ENCODE data around the gene CDC34. TPM values are rescaled to one million over a fixed set of nuclear protein-coding genes. Genes with fewer than 3 reads are reported as not detected.

The CDC34 gene
- total RNA-seq, 1 experiment from 2014 or later: 129 TPM

DNA sequence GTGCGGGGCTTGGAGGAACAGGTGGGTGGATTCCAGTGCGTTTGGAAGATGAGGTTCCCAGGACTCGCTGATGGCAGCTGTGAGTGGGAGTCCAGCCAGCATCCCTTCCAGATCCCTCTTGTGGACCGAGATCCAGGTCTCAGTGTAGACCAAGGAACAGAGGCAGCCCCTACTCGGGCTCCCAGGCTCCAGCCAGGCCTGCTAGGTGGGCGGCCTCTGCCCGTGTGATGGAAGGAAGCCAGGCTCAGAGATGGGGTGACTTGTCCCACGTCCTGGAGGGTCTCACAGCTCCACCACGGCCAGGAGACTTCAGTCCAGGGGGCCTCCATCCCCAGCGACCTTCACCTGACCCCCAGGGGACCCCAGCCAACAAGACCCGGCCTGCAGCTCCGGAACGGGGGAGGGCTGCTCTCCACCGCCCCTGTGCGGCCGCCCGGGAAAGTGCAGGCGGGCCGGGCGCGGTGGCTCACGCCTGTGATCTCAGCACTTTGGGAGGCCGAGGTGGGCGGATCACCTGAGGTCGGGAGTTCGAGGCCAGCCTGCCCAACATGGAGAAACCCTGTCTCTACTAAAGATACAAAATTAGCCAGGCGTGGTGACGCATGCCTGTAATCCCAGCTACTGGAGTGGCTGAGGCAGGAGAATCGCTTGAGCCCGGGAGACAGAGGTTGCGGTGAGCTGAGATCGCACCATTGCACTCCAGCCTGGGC, 36.0 kb upstream of the CDC34 start (continued):
- TF ChIP-seq SP1 (CRISPR knock-in tag; conservative IDR thresholded peaks at IDR 0.05): no peak
- no peak for TF ChIP-seq KAT7 (CRISPR knock-in tag; IDR thresholded peaks at IDR 0.05; ENCODE audit: borderline replicate concordance)
- TF ChIP-seq TEAD1 (CRISPR knock-in tag; IDR thresholded peaks at IDR 0.05): no peak
- TF ChIP-seq SMAD3 (CRISPR knock-in tag; IDR thresholded peaks at IDR 0.05; ENCODE audit: borderline replicate concordance): no peak
- TF ChIP-seq, protein P1, sequence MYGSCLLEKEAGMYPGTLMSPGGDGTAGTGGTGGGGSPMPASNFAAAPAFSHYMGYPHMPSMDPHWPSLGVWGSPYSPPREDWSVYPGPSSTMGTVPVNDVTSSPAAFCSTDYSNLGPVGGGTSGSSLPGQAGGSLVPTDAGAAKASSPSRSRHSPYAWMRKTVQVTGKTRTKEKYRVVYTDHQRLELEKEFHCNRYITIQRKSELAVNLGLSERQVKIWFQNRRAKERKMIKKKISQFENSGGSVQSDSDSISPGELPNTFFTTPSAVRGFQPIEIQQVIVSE (CRISPR knock-in tag; IDR thresholded peaks at IDR 0.05; ENCODE audit: borderline replicate concordance): no peak
- TF ChIP-seq, protein P2, sequence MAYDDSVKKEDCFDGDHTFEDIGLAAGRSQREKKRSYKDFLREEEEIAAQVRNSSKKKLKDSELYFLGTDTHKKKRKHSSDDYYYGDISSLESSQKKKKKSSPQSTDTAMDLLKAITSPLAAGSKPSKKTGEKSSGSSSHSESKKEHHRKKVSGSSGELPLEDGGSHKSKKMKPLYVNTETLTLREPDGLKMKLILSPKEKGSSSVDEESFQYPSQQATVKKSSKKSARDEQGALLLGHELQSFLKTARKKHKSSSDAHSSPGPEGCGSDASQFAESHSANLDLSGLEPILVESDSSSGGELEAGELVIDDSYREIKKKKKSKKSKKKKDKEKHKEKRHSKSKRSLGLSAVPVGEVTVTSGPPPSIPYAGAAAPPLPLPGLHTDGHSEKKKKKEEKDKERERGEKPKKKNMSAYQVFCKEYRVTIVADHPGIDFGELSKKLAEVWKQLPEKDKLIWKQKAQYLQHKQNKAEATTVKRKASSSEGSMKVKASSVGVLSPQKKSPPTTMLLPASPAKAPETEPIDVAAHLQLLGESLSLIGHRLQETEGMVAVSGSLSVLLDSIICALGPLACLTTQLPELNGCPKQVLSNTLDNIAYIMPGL (CRISPR knock-in tag; IDR thresholded peaks at IDR 0.05): 0 out of 2 replicates have a peak, but pooled peaks have one; percentile 40
- TF ChIP-seq JUN (CRISPR knock-in tag; IDR thresholded peaks at IDR 0.05): no peak
- TF ChIP-seq, protein P3, sequence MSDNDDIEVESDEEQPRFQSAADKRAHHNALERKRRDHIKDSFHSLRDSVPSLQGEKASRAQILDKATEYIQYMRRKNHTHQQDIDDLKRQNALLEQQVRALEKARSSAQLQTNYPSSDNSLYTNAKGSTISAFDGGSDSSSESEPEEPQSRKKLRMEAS (CRISPR knock-in tag; IDR thresholded peaks at IDR 0.05): peak; percentile 13; the same call in 1 of the 2 replicates
- TF ChIP-seq, protein P4, sequence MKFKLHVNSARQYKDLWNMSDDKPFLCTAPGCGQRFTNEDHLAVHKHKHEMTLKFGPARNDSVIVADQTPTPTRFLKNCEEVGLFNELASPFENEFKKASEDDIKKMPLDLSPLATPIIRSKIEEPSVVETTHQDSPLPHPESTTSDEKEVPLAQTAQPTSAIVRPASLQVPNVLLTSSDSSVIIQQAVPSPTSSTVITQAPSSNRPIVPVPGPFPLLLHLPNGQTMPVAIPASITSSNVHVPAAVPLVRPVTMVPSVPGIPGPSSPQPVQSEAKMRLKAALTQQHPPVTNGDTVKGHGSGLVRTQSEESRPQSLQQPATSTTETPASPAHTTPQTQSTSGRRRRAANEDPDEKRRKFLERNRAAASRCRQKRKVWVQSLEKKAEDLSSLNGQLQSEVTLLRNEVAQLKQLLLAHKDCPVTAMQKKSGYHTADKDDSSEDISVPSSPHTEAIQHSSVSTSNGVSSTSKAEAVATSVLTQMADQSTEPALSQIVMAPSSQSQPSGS (CRISPR knock-in tag; IDR thresholded peaks at IDR 0.05; ENCODE audit: borderline replicate concordance, low read depth): no peak
- TF ChIP-seq TCF7 (CRISPR knock-in tag; IDR thresholded peaks at IDR 0.05; ENCODE audit: low read depth): no peak
- TF ChIP-seq, protein P5, sequence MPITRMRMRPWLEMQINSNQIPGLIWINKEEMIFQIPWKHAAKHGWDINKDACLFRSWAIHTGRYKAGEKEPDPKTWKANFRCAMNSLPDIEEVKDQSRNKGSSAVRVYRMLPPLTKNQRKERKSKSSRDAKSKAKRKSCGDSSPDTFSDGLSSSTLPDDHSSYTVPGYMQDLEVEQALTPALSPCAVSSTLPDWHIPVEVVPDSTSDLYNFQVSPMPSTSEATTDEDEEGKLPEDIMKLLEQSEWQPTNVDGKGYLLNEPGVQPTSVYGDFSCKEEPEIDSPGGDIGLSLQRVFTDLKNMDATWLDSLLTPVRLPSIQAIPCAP (CRISPR knock-in tag; IDR thresholded peaks at IDR 0.05): no peak
- TF ChIP-seq, protein P6, sequence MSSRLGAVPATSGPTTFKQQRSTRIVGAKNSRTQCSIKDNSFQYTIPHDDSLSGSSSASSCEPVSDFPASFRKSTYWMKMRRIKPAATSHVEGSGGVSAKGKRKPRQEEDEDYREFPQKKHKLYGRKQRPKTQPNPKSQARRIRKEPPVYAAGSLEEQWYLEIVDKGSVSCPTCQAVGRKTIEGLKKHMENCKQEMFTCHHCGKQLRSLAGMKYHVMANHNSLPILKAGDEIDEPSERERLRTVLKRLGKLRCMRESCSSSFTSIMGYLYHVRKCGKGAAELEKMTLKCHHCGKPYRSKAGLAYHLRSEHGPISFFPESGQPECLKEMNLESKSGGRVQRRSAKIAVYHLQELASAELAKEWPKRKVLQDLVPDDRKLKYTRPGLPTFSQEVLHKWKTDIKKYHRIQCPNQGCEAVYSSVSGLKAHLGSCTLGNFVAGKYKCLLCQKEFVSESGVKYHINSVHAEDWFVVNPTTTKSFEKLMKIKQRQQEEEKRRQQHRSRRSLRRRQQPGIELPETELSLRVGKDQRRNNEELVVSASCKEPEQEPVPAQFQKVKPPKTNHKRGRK (CRISPR knock-in tag; IDR thresholded peaks at IDR 0.05; ENCODE audit: borderline replicate concordance): no peak
- no peak for TF ChIP-seq ZNF317 (CRISPR knock-in tag; IDR thresholded peaks at IDR 0.05; ENCODE audit: borderline replicate concordance, low read depth)
- TF ChIP-seq GABPB1 (CRISPR knock-in tag; IDR thresholded peaks at IDR 0.05): no peak
- TF ChIP-seq, protein P7, sequence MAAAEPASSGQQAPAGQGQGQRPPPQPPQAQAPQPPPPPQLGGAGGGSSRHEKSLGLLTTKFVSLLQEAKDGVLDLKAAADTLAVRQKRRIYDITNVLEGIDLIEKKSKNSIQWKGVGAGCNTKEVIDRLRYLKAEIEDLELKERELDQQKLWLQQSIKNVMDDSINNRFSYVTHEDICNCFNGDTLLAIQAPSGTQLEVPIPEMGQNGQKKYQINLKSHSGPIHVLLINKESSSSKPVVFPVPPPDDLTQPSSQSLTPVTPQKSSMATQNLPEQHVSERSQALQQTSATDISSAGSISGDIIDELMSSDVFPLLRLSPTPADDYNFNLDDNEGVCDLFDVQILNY (CRISPR knock-in tag; IDR thresholded peaks at IDR 0.05): peak; percentile 40; the same call in 1 of the 2 replicates
- TF ChIP-seq, protein P8, sequence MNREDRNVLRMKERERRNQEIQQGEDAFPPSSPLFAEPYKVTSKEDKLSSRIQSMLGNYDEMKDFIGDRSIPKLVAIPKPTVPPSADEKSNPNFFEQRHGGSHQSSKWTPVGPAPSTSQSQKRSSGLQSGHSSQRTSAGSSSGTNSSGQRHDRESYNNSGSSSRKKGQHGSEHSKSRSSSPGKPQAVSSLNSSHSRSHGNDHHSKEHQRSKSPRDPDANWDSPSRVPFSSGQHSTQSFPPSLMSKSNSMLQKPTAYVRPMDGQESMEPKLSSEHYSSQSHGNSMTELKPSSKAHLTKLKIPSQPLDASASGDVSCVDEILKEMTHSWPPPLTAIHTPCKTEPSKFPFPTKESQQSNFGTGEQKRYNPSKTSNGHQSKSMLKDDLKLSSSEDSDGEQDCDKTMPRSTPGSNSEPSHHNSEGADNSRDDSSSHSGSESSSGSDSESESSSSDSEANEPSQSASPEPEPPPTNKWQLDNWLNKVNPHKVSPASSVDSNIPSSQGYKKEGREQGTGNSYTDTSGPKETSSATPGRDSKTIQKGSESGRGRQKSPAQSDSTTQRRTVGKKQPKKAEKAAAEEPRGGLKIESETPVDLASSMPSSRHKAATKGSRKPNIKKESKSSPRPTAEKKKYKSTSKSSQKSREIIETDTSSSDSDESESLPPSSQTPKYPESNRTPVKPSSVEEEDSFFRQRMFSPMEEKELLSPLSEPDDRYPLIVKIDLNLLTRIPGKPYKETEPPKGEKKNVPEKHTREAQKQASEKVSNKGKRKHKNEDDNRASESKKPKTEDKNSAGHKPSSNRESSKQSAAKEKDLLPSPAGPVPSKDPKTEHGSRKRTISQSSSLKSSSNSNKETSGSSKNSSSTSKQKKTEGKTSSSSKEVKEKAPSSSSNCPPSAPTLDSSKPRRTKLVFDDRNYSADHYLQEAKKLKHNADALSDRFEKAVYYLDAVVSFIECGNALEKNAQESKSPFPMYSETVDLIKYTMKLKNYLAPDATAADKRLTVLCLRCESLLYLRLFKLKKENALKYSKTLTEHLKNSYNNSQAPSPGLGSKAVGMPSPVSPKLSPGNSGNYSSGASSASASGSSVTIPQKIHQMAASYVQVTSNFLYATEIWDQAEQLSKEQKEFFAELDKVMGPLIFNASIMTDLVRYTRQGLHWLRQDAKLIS (CRISPR knock-in tag; IDR thresholded peaks at IDR 0.05; ENCODE audit: borderline replicate concordance): no peak
- TF ChIP-seq ZNF423 (CRISPR knock-in tag; IDR thresholded peaks at IDR 0.05): no peak
- TF ChIP-seq, protein P9, sequence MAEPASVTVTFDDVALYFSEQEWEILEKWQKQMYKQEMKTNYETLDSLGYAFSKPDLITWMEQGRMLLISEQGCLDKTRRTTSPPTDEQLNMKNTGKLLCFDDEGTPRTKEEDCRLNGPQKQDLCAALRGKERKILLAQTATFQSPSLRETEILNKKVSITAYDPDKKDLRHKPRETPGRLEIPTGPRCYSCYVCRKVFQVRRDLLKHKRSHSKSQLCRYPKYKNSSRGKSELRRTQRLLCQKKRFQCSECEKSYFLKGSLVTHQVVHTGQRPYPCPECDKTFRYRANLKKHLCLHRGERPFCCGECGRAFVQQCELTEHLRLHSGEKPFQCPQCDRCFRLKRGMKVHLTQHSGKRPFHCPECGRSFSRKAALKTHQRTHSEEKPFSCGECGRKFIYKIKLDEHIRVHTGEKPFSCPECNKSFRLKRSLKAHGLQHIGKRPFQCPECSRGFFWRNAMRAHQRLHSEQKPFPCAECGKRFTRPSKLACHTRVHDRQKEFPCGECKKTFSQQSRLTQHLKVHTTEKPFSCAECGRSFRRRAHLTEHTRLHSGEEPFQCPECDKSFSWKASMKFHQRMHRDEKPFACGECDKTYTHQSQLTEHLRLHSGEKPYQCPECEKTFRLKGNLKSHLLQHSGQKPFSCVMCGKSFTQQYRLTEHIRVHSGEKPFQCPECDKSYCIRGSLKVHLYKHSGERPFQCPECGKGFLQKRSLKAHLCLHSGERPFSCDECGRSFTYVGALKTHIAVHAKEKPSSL (CRISPR knock-in tag; conservative IDR thresholded peaks at IDR 0.05): no peak
- TF ChIP-seq OVOL2 (CRISPR knock-in tag; IDR thresholded peaks at IDR 0.05; ENCODE audit: borderline replicate concordance): no peak
- no peak for TF ChIP-seq FOXP1 (CRISPR knock-in tag; IDR thresholded peaks at IDR 0.05; ENCODE audit: borderline replicate concordance)
- TF ChIP-seq, protein P10, sequence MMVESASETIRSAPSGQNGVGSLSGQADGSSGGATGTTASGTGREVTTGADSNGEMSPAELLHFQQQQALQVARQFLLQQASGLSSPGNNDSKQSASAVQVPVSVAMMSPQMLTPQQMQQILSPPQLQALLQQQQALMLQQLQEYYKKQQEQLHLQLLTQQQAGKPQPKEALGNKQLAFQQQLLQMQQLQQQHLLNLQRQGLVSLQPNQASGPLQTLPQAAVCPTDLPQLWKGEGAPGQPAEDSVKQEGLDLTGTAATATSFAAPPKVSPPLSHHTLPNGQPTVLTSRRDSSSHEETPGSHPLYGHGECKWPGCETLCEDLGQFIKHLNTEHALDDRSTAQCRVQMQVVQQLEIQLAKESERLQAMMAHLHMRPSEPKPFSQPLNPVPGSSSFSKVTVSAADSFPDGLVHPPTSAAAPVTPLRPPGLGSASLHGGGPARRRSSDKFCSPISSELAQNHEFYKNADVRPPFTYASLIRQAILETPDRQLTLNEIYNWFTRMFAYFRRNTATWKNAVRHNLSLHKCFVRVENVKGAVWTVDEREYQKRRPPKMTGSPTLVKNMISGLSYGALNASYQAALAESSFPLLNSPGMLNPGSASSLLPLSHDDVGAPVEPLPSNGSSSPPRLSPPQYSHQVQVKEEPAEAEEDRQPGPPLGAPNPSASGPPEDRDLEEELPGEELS (CRISPR knock-in tag; IDR thresholded peaks at IDR 0.05): no peak
